Chondrocyte (in vitro differentiated cells): ENCODE results near the gene WNK1. TPM values are rescaled to one million over a fixed set of nuclear protein-coding genes. Genes with fewer than 3 reads are reported as not detected.
A peak's percentile ranks its signal among the peaks of the same experiment; 100 is the strongest.
"Not testable (repeated sequence)": the region's sequence is repeated elsewhere in the genome, so short reads cannot be mapped to it uniquely, and the experiment has no call there.

Source experiments
- DNase-seq: peaks from one replicate; pipeline ENCODE4 v3.0.0; 2021; ENCODE audit warnings: mixed read lengths, low spot score
- H3K27ac Mint-ChIP-seq: one replicate; pipeline ENCODE4 v1.8.0; 2021; ENCODE audit warnings: mild to moderate bottlenecking, moderate library complexity, mixed read lengths; ENCODE audit not compliant: unreplicated experiment
- H3K27me3 Mint-ChIP-seq: 2 replicates; pipeline ENCODE4 v1.8.0; 2021; ENCODE audit warnings: low read depth, mixed read lengths
- H3K36me3 Mint-ChIP-seq: 2 replicates; pipeline ENCODE4 v1.8.0; 2021; ENCODE audit warnings: low read depth, mixed read lengths
- H3K4me1 Mint-ChIP-seq: 2 replicates; pipeline ENCODE4 v1.8.0; 2021; ENCODE audit warnings: low read depth, mild to moderate bottlenecking, mixed read lengths
- H3K4me3 Mint-ChIP-seq: one replicate; pipeline ENCODE4 v1.8.0; 2021; ENCODE audit warnings: mild to moderate bottlenecking, moderate library complexity, mixed read lengths; ENCODE audit not compliant: unreplicated experiment
- H3K9me3 Mint-ChIP-seq: 2 replicates; pipeline ENCODE4 v1.8.0; 2021; ENCODE audit warnings: low read depth, mixed read lengths
- CTCF ChIP-seq: fragments of 200-600 bp; sonication (generic); IDR thresholded peaks from 2 replicates; pipeline ENCODE4 v1.5.0; 2021; ENCODE audit warnings: antibody characterized with exemption, mild to moderate bottlenecking, moderate library complexity
- total RNA-seq: library from RNA; stranded (reverse); gene quantifications from 3 replicates; pipeline ENCODE4 v1.2.1, GENCODE V29; 2021

WNK1 gene
- total RNA-seq, 1 donor from 2014 or later: 163 TPM

GRCh38 chr12:765840-766239, 13.5 kb downstream of the WNK1 start:
- Mint-ChIP-seq H3K4me3 (no peak overlapping the region), H3K4me1 (peaks cover 34% of the 10 kb centered on the region), H3K9me3 (no peaks in the 10 kb centered on the region), H3K27me3 (no peaks in the 10 kb centered on the region), H3K27ac (no peak overlapping the region), H3K36me3 (peaks cover 2% of the 10 kb centered on the region)
- no peak for DNase-seq
- no peak for TF ChIP-seq CTCF

- no peak for TF ChIP-seq CTCF
- H3K27ac Mint-ChIP-seq: no peak overlapping the region
- no peaks in the 10 kb centered on the region for H3K9me3 Mint-ChIP-seq
- no peak for DNase-seq
- no peak overlapping the region for H3K4me3 Mint-ChIP-seq
- H3K27me3 Mint-ChIP-seq: no peaks in the 10 kb centered on the region
- peaks cover 24% of the 10 kb centered on the region for H3K4me1 Mint-ChIP-seq
- no peaks in the 10 kb centered on the region for H3K36me3 Mint-ChIP-seq
Measured at GRCh38 chr12:768434-768833, 16.1 kb downstream of the WNK1 start.

- Mint-ChIP-seq H3K4me3 (no peak overlapping the region), H3K9me3 (no peaks in the 10 kb centered on the region), H3K4me1 (peaks cover 33% of the 10 kb centered on the region), H3K27me3 (no peaks in the 10 kb centered on the region), H3K36me3 (no peaks in the 10 kb centered on the region), H3K27ac (no peak overlapping the region)
- DNase-seq: no peak
- TF ChIP-seq CTCF: no peak
Measured at GRCh38 chr12:770479-770878, 18.1 kb downstream of the WNK1 start.

GRCh38 chr12:772056-772697, 19.8 kb downstream of the WNK1 start:
- H3K4me1 Mint-ChIP-seq: peaks cover 41% of the 10 kb centered on the region
- H3K4me3 Mint-ChIP-seq: no peak overlapping the region
- TF ChIP-seq CTCF: no peak
- H3K27ac Mint-ChIP-seq: no peak overlapping the region
- no peak for DNase-seq
- H3K9me3 Mint-ChIP-seq: no peaks in the 10 kb centered on the region
- H3K36me3 Mint-ChIP-seq: no peaks in the 10 kb centered on the region
- no peaks in the 10 kb centered on the region for H3K27me3 Mint-ChIP-seq

- H3K4me1 Mint-ChIP-seq: peaks cover 47% of the 10 kb centered on the region
- H3K36me3 Mint-ChIP-seq: no peaks in the 10 kb centered on the region
- no peak for DNase-seq
- no peaks in the 10 kb centered on the region for H3K9me3 Mint-ChIP-seq
- no peak overlapping the region for H3K4me3 Mint-ChIP-seq
- TF ChIP-seq CTCF: no peak
- H3K27me3 Mint-ChIP-seq: no peaks in the 10 kb centered on the region
- H3K27ac Mint-ChIP-seq: peak overlapping the region; percentile 84
Measured at GRCh38 chr12:774051-774614, 21.8 kb downstream of the WNK1 start.

- Mint-ChIP-seq H3K4me1 (peaks cover 68% of the 10 kb centered on the region), H3K27ac (peak overlapping the region; percentile 23)
- not testable (repeated sequence) for DNase-seq, H3K36me3 Mint-ChIP-seq, H3K4me3 Mint-ChIP-seq, H3K27me3 Mint-ChIP-seq, H3K9me3 Mint-ChIP-seq
Measured at GRCh38 chr12:775973-776771, 23.8 kb downstream of the WNK1 start.

- not testable (repeated sequence) for H3K9me3 Mint-ChIP-seq, H3K4me3 Mint-ChIP-seq, H3K27ac Mint-ChIP-seq, H3K27me3 Mint-ChIP-seq, DNase-seq, H3K36me3 Mint-ChIP-seq
- peaks cover 73% of the 10 kb centered on the region for H3K4me1 Mint-ChIP-seq
Measured at GRCh38 chr12:776772-777373, 24.5 kb downstream of the WNK1 start.
